CD4-positive, alpha-beta T cell treated with Interleukin-4 for 4 hours (primary cell): Measurements from ENCODE around the gene BARX2.

ENCODE experiments used
- DNase-seq: peaks from one replicate; pipeline ENCODE4 v3.0.0-alpha.2; 2020

BARX2 gene

GRCh38 chr11:129404731-129405130, 29.1 kb downstream of the BARX2 start:
- no peak for DNase-seq

DNA sequence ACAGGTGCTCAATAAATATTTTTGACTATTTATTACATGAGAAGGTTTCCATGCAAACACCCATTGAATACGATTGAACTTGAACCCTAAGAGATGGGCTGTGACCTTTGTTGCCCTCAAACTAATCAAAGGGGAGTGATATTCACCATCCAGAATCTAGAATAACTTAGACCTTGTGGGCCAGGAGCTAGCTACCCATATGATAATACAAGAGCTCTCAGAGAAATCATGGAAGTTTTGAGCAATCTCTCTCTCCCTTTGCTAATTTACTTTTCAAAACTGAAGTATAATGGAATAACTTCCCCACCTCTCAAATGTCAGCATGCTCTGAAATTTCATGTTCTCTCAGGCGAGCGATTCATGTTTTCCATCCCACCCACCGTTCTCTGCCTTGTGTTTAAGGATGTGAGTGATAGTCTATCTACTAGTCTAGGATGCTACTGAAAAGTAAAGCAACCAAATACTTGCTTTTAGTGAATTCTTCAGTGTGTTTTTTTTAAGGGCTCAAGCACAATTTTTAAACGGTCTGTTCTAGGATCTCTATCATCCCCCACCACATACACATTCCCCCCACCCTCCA, 33.3 kb downstream of the BARX2 start:
- DNase-seq = no peak

GRCh38 chr11:129410395-129410960, 34.8 kb downstream of the BARX2 start:
- DNase-seq = no peak

DNA sequence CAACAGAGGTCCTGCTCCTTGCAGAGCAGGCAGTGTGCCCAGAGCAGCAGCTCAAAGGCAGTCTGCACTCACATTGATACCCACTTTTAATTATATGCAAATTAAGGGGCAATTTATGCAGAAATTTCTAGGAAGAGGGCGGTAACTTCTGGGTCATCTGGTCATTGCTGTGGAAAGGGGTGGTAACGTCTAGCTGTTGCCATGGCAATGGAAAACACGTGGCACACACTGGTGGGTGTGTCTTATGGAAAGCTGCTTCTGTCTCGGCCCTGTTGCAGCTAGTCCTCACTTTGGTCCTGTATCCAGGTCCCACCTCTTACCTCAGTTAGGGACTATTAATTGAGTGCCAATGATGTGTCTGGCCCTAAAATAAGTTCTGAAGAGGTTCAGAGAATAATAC, 36.8 kb downstream of the BARX2 start:
- DNase-seq = no peak

DNA sequence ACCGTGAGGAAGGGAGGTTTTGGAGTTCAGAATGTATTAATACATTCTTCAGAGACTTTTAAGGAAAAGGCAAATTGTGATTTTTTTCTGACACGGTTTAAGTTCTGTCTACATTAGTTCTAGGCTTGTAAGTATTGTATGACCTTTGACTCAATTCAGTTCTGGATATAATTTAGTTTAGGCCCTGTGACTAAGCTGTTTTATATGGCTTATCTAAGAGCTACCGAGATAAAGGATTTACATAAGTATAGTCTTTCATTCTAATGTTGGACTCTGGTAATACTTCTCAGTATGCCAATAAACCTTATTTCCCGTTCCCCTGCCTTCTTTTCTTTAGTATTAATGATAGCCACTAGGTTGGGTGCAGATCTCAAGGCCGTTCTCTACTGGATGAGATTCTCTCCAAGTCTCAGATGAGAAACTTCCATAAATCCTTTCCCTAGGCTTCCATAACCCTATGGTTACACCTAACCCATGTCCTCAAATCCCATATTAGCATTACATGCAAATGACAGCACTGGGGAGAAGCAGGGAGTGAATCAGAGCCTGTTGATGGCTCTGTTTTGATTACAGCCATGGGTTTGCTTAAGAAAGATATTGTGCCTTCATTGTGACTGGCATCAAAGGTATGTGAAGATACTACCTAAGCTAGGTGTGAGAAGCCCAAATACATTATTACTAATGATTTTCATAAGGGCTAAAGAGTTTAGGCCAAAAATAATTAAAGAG, 38.7 kb downstream of the BARX2 start:
- no peak for DNase-seq

- DNase-seq = no peak
These were observed 40.6 kb downstream of the BARX2 start for GRCh38 chr11:129416080-129416820.

GRCh38 chr11:129417458-129417857, 41.8 kb downstream of the BARX2 start:
- DNase-seq = no peak

- no peak for DNase-seq
These were observed 42.4 kb downstream of the BARX2 start for GRCh38 chr11:129418039-129418438.

DNA sequence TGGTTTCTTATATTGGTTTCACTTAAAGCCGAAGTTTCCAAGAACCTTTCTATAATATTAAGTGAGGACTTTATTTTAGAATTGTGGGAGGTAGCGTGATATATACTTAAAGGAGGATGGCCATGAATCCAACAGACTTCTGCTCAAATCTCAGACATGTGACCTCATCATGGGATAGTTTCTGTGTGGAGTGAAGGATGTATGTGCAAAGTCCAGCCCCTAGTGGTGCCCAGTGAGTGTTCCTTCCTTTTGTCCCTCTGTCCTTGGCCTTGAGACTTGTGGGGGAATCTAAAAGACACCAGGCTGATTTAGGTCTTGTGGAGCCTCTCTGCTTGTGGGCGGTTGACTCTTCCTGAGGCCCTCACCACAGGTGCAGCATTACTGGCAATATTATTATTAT, 43.7 kb downstream of the BARX2 start:
- no peak for DNase-seq

GRCh38 chr11:129423426-129423825, 47.8 kb downstream of the BARX2 start:
- DNase-seq = no peak

DNA sequence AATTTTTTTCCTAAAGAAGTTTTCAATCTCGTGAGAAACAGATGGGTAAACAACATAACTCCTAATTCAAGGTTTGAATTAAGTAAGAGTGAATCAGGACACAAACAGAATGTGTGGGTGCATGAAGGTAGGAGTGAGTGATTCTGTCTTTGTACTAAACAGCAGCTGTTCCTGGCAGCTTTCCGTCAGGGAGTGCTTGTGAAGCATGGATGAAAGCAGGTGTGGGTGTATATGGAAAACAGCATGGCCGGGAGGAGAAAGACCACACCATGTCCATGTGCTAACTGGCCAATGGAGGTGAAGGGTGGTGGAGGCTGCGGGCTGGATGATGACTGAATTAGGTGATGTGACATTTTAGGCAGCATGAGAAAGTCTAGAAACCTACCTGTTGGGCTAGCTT, 49.6 kb downstream of the BARX2 start:
- DNase-seq = no peak

GRCh38 chr11:129426038-129426437, 50.4 kb downstream of the BARX2 start:
- no peak for DNase-seq

GRCh38 chr11:129426776-129427175, 51.1 kb downstream of the BARX2 start:
- no peak for DNase-seq

GRCh38 chr11:129427376-129427775, 51.7 kb downstream of the BARX2 start:
- DNase-seq = no peak

GRCh38 chr11:129427816-129428406, 52.3 kb downstream of the BARX2 start:
- no peak for DNase-seq

GRCh38 chr11:129428557-129428956, 52.9 kb downstream of the BARX2 start:
- no peak for DNase-seq

- no peak for DNase-seq
These were observed 59.2 kb downstream of the BARX2 start for GRCh38 chr11:129434641-129435498.

DNA sequence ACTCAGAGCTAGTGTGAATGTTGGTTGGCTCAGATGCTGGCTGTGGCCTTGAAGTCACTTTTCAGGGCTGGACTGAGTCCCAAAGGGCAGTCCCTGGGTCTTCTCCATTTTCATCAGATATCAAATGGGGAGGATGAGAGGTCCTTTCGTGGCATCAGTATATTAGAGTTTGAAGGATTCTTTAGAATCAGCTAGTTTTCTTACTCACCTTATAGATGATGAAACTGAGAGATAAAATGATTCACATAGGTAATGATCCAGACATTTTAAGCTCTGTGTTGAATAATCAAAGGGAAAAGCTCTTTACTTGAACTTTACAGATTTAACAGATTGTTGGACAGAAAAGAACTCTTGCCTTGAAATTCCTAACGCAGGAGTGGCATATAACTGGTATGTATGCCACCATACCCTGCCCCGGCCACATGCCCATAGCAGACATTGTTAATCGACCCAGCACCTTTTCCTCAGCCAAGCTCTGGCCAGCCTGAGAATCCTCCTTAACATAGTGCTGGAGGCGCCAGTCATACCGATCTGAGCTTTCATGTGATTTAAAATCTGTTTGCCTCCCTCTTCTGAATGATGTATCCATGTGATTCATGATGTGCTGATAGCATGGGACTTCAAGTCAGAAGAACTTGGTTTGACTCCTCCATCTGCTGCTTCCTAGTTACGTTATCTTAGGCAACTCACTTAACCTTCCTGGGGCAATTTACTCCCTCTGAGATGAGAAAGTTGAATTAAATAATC, 60.0 kb downstream of the BARX2 start:
- DNase-seq = no peak

- no peak for DNase-seq
These were observed 60.9 kb downstream of the BARX2 start for GRCh38 chr11:129436573-129436972.

- no peak for DNase-seq
These were observed 64.5 kb downstream of the BARX2 start for GRCh38 chr11:129440028-129440713.

DNA sequence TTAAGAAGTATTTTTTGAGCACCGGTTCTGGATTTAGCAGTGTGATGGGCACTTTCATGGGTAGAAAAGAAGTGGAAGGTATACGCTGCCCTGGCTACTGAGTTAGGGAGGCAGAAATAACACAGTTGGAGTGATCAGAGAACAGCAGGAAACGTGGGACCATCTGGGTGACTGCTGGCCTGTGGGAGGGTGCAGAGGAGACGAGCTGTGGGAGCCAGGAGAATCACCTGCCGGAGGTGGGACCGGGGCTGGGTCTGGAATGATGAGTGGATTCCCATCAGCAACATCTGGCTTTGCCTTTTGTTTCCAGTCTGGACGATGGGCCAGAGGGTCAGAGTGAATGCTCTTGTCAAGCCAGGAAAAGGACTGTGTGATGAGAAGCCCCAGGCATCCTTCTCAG, 66.5 kb downstream of the BARX2 start:
- no peak for DNase-seq
